K562 (cell line): ENCODE measurements around the gene TMEM121B. TPM values are rescaled to one million over a fixed set of nuclear protein-coding genes. Genes with fewer than 3 reads are reported as not detected.

Experiments
- ELF2 ChIP-seq: fragments of 250-450 bp; sonication (Bioruptor Pico); IDR thresholded peaks from 2 replicates; pipeline ENCODE4 v1.5.0; 2021; ENCODE audit warnings: mild to moderate bottlenecking
- HDAC6 ChIP-seq: IDR thresholded peaks from 2 replicates; pipeline ENCODE4 v1.6.1; 2012; ENCODE audit warnings: low read depth, mild to moderate bottlenecking, control low read depth, inconsistent platforms, low read length, moderate library complexity
- HMG20B ChIP-seq: fragments of 250-450 bp; sonication (Bioruptor Pico); IDR thresholded peaks from 2 replicates; pipeline ENCODE4 v1.5.0; 2021; ENCODE audit warnings: mild to moderate bottlenecking
- NR3C1 ChIP-seq: sonication (generic); formaldehyde crosslinking; IDR thresholded peaks from 2 replicates; pipeline ENCODE4 v1.8.1; 2022; ENCODE audit warnings: missing genetic modification reagents
- PURB ChIP-seq: sonication (generic); formaldehyde crosslinking; IDR thresholded peaks from 2 replicates; pipeline ENCODE4 v1.9.0; 2021; ENCODE audit warnings: low read depth, mild to moderate bottlenecking, missing genetic modification reagents
- TFAP4 ChIP-seq: sonication (generic); formaldehyde crosslinking; IDR thresholded peaks from 2 replicates; pipeline ENCODE4 v1.8.0; 2022; ENCODE audit warnings: missing genetic modification reagents, mild to moderate bottlenecking, moderate library complexity, borderline replicate concordance
- USF2 ChIP-seq: sonication (generic); formaldehyde crosslinking; IDR thresholded peaks from 2 replicates; pipeline ENCODE4 v1.5.0; 2020; ENCODE audit warnings: missing genetic modification reagents
- ZC3H11A ChIP-seq: IDR thresholded peaks from 2 replicates; pipeline ENCODE4 v1.6.1; 2012; ENCODE audit warnings: low read depth, low read length, improper control_type of control experiment
- ZNF263 ChIP-seq: sonication (generic); formaldehyde crosslinking; IDR thresholded peaks from 2 replicates; pipeline ENCODE4 v1.8.0; 2022; ENCODE audit warnings: mild to moderate bottlenecking, missing genetic modification reagents, borderline replicate concordance
- polyA plus RNA-seq, 8 experiments: library from polyadenylated mRNA; depleted of rRNA in 4 of 8; stranded (reverse) in 5 of 8; unstranded in 3 of 8; fragments of >200 nt; fragmentation: Nextera tagmentation in 2 of 8; fragmentation: Illumina TruSeq in 1 of 8; extraction: Ambion mirVana in 2 of 8; extraction: Trizol in 1 of 8; gene quantifications; 2 replicates each; pipeline versions ENCODE4 v1.2.1 to v1.2.3, GENCODE V29; 2011 to 2014; ENCODE audit warnings: inconsistent platforms in 1 of 8, missing spikeins in 1 of 8
- total RNA-seq, 7 experiments: library from RNA; depleted of rRNA in 6 of 7; stranded (reverse); fragments of >200 nt in 6 of 7; fragmentation: Illumina TruSeq in 2 of 7; extraction: Trizol in 2 of 7; gene quantifications; 2 replicates each; pipeline versions ENCODE4 v1.2.1 to v1.2.3, GENCODE V29; 2011 to 2021; ENCODE audit warnings: low replicate concordance in 1 of 7
- TF ChIP-seq, protein P1 (sequence below), 2 experiments: fragments of 450-650 bp; formaldehyde crosslinking in 1 of 2; IDR thresholded peaks; 2 replicates each; pipeline versions ENCODE4 v1.4.0 to v1.6.1; 2014 to 2020; ENCODE audit warnings: mild to moderate bottlenecking in 2 of 2, borderline replicate concordance in 1 of 2, low read depth in 1 of 2
- TF ChIP-seq, protein P2 (sequence below), 3 experiments: IDR thresholded peaks in 2 of 3; conservative IDR thresholded peaks in 1 of 3; 2 replicates each; pipeline ENCODE4 v1.5.1; 2011 to 2012; ENCODE audit warnings: low read length in 3 of 3, mild to moderate bottlenecking in 3 of 3, control low read depth in 2 of 3, improper control_type of control experiment in 1 of 3, inconsistent platforms in 1 of 3, low read depth in 1 of 3, mixed read lengths in 1 of 3, moderate library complexity in 1 of 3; ENCODE audit not compliant: insufficient read depth in 2 of 3
- TF ChIP-seq, protein P3 (sequence below): fragments of 450-650 bp; IDR thresholded peaks from 2 replicates; pipeline ENCODE4 v1.6.1; 2016; ENCODE audit warnings: mild to moderate bottlenecking

TMEM121B gene
- total and polyA plus RNA-seq, 9 of the 15 experiments (the other 6 are each of a cell fraction or from before 2014, with no cell fraction given) = 0.03 to 0.07 (median 0.03) TPM; not detected in 6

DNA sequence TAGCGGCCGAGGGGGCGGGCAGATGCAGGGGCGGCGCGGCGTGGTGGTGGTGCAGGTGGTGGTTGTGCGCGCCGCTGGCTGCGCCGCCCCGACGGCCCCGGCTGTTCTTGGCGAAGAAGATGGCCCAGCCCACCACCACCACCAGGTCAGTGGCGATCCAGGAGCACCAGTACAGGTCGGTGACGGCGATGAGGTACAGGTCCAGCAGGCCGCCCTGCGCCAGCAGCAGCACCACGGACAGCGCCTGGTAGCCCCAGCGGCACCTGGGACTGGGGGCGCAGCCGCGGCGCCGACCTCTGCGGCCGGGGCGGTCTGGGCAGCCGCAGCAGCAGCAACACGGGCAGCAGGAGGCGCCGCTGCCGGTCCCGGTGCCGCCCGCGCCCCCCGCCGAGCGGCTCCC, 879 bp downstream of the TMEM121B start (continued):
- TF ChIP-seq PURB (CRISPR knock-in tag) (no peak), ZNF263 (0 out of 2 replicates have a peak, but pooled peaks have one; percentile 22), ELF2 (no peak), ZC3H11A (no peak), NR3C1 (CRISPR knock-in tag) (peak; percentile 38; the same call in 1 of the 2 replicates), USF2 (CRISPR knock-in tag) (peak; percentile 6; the same call in 1 of the 2 replicates), HMG20B (CRISPR knock-in tag) (no peak), TFAP4 (0 out of 2 replicates have a peak, but pooled peaks have one; percentile 31), HDAC6 (no peak)
- TF ChIP-seq, protein P1, sequence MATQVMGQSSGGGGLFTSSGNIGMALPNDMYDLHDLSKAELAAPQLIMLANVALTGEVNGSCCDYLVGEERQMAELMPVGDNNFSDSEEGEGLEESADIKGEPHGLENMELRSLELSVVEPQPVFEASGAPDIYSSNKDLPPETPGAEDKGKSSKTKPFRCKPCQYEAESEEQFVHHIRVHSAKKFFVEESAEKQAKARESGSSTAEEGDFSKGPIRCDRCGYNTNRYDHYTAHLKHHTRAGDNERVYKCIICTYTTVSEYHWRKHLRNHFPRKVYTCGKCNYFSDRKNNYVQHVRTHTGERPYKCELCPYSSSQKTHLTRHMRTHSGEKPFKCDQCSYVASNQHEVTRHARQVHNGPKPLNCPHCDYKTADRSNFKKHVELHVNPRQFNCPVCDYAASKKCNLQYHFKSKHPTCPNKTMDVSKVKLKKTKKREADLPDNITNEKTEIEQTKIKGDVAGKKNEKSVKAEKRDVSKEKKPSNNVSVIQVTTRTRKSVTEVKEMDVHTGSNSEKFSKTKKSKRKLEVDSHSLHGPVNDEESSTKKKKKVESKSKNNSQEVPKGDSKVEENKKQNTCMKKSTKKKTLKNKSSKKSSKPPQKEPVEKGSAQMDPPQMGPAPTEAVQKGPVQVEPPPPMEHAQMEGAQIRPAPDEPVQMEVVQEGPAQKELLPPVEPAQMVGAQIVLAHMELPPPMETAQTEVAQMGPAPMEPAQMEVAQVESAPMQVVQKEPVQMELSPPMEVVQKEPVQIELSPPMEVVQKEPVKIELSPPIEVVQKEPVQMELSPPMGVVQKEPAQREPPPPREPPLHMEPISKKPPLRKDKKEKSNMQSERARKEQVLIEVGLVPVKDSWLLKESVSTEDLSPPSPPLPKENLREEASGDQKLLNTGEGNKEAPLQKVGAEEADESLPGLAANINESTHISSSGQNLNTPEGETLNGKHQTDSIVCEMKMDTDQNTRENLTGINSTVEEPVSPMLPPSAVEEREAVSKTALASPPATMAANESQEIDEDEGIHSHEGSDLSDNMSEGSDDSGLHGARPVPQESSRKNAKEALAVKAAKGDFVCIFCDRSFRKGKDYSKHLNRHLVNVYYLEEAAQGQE (IDR thresholded peaks at IDR 0.05; ENCODE audit: borderline replicate concordance) = peak; percentile 99
- TF ChIP-seq, protein P1 (CRISPR knock-in tag; IDR thresholded peaks at IDR 0.05; ENCODE audit: low read depth) = peak; percentile 97
- TF ChIP-seq, protein P2, sequence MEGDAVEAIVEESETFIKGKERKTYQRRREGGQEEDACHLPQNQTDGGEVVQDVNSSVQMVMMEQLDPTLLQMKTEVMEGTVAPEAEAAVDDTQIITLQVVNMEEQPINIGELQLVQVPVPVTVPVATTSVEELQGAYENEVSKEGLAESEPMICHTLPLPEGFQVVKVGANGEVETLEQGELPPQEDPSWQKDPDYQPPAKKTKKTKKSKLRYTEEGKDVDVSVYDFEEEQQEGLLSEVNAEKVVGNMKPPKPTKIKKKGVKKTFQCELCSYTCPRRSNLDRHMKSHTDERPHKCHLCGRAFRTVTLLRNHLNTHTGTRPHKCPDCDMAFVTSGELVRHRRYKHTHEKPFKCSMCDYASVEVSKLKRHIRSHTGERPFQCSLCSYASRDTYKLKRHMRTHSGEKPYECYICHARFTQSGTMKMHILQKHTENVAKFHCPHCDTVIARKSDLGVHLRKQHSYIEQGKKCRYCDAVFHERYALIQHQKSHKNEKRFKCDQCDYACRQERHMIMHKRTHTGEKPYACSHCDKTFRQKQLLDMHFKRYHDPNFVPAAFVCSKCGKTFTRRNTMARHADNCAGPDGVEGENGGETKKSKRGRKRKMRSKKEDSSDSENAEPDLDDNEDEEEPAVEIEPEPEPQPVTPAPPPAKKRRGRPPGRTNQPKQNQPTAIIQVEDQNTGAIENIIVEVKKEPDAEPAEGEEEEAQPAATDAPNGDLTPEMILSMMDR (IDR thresholded peaks at IDR 0.05 in 2 of 3, conservative IDR thresholded peaks at IDR 0.05 in 1 of 3; ENCODE audit: insufficient read depth in 2 of 3, low read depth in 1 of 3, low read length in 3 of 3) = peak in 1 of 3 experiments; percentile 25; a peak in 1 of 6 replicates
- TF ChIP-seq, protein P3, sequence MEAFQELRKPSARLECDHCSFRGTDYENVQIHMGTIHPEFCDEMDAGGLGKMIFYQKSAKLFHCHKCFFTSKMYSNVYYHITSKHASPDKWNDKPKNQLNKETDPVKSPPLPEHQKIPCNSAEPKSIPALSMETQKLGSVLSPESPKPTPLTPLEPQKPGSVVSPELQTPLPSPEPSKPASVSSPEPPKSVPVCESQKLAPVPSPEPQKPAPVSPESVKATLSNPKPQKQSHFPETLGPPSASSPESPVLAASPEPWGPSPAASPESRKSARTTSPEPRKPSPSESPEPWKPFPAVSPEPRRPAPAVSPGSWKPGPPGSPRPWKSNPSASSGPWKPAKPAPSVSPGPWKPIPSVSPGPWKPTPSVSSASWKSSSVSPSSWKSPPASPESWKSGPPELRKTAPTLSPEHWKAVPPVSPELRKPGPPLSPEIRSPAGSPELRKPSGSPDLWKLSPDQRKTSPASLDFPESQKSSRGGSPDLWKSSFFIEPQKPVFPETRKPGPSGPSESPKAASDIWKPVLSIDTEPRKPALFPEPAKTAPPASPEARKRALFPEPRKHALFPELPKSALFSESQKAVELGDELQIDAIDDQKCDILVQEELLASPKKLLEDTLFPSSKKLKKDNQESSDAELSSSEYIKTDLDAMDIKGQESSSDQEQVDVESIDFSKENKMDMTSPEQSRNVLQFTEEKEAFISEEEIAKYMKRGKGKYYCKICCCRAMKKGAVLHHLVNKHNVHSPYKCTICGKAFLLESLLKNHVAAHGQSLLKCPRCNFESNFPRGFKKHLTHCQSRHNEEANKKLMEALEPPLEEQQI = no peak
